ENCODE measurements around the gene AHCTF1. TPM values are rescaled to one million over a fixed set of nuclear protein-coding genes. Genes with fewer than 3 reads are reported as not detected.

AHCTF1 gene
- total and polyA plus RNA-seq, 10 of the 15 experiments (the other 5 are each of a cell fraction or from before 2014, with no cell fraction given) = 3.4 to 45.5 (median 17.8) TPM

GRCh38 chr1:246836209-246836966 lies 95.4 kb downstream of the AHCTF1 start (continued):
- no peak for TF ChIP-seq MEF2A (IDR thresholded peaks at IDR 0.05; ENCODE audit: insufficient read depth, low read depth, low read length)

GRCh38 chr1:246831543-246831942 lies 100.2 kb downstream of the AHCTF1 start:
- Histone ChIP-seq H3K79me2 (ENCODE audit: control insufficient read depth, insufficient read depth, low read length) (no peaks in the 10 kb centered on the region), H3K36me3 (ENCODE audit: control insufficient read depth in 2 of 2, insufficient read depth in 2 of 2, low read length in 1 of 2) (no peaks in the 10 kb centered on the region), H3K4me1 (ENCODE audit: control insufficient read depth, insufficient read depth, low read length) (no peaks in the 10 kb centered on the region), H3K4me2 (ENCODE audit: control insufficient read depth, insufficient read depth) (no peak overlapping the region), H3K9ac (ENCODE audit: control insufficient read depth, insufficient read depth, low read length) (no peak overlapping the region), H3K9me3 (replicated peaks; ENCODE audit: control insufficient read depth, insufficient read depth, low read length) (peaks cover 3% of the 10 kb centered on the region; the same call in 2 of the 3 replicates), H3K27me3 (replicated peaks in 1 of 2; ENCODE audit: control insufficient read depth in 2 of 2, insufficient read depth in 2 of 2, low read length in 1 of 2) (no peaks in the 10 kb centered on the region), H3K27ac (ENCODE audit: control insufficient read depth, insufficient read depth) (no peak overlapping the region), H4K20me1 (ENCODE audit: control insufficient read depth, insufficient read depth) (no peaks in the 10 kb centered on the region), H3K4me3 (no peak overlapping the region), H2AFZ (ENCODE audit: control insufficient read depth, low read depth, low read length) (no peak overlapping the region)
- no peak for FAIRE-seq
- DNase-seq (ENCODE audit: low read depth, low spot score) = no peak
- RAD21 ChIA-PET (ENCODE audit: unreplicated experiment) = no interaction called here
- ATAC-seq = no peak
- no TSS peak for BruUV-seq (replicated peaks)
- CTCF ChIA-PET = no interaction called here
- SMC1A ChIA-PET (ENCODE audit: uncharacterized antibody, unreplicated experiment) = no interaction called here
- in situ Hi-C loops (cut with MboI) = no loop called here
- intact Hi-C loops (cut with micrococcal nuclease; ENCODE audit: unreplicated experiment) = no loop called here
- WGBS (ENCODE audit: insufficient coverage, insufficient replicate concordance, low lambda C conversion rate, missing lambda C conversion rate) = 31% methylated on average over 4 of the region's 4 CpGs
- TF ChIP-seq LARP7 (IDR thresholded peaks at IDR 0.05) (no peak), SUPT20H (IDR thresholded peaks at IDR 0.05; ENCODE audit: borderline replicate concordance, control insufficient read depth, low read depth, low read length) (no peak), SKIL (IDR thresholded peaks at IDR 0.05; ENCODE audit: low read depth, poor library complexity, severe bottlenecking) (no peak), FOXM1 (IDR thresholded peaks at IDR 0.05; ENCODE audit: low read depth, low read length) (no peak), SIX5 (IDR thresholded peaks at IDR 0.05; ENCODE audit: low read depth, low read length, severe bottlenecking) (no peak)
- POLR2A ChIA-PET = no interaction called here
